Measurements from ENCODE around the gene ACTN1. TPM values are rescaled to one million over a fixed set of nuclear protein-coding genes. Genes with fewer than 3 reads are reported as not detected.

ACTN1 gene
- total RNA-seq, 3 donors from 2014 or later, result 93.7 to 607 (median 128) TPM

DNA sequence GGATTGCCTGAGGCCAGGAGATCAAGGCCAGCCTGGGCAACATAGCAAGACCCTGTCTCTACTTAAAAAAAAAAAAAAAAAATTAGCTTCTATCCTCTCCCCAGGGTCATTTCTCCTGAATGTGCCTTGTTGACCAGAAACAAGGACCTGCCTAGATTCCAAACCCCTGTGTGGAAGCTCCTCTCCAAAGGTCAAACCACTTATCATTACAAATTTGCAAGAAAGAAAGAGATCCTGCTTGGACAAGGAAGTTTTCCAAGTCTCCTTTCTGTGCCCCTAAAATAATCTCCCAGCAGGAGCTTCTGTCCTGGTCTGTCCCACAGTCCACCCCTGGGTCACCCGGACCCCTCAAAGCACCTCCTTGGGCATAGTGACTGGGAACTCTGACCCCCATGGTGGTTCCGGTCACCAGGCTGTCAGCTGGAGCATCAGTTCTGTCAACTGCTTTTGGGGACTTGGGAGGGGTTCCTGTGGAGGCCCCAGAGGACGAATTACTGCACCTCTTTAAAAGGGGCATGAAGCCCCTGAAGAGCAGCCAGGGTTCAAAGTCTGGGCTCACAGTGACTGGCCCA is 38.4 kb downstream of the ACTN1 start:
- peaks cover 66% of the 10 kb centered on the region for H3K4me1 ChIP-seq (ENCODE audit: low read depth)
- no peaks in the 10 kb centered on the region for H3K36me3 ChIP-seq (ENCODE audit: low read depth)
- DNase-seq (no peak), ATAC-seq (no peak)
- intact Hi-C loops (cut with DNase I, micrococcal nuclease), result no loop called here
- no peak overlapping the region for H3K4me3 ChIP-seq
- H3K9me3 ChIP-seq, result no peaks in the 10 kb centered on the region
- TF ChIP-seq, protein P1, sequence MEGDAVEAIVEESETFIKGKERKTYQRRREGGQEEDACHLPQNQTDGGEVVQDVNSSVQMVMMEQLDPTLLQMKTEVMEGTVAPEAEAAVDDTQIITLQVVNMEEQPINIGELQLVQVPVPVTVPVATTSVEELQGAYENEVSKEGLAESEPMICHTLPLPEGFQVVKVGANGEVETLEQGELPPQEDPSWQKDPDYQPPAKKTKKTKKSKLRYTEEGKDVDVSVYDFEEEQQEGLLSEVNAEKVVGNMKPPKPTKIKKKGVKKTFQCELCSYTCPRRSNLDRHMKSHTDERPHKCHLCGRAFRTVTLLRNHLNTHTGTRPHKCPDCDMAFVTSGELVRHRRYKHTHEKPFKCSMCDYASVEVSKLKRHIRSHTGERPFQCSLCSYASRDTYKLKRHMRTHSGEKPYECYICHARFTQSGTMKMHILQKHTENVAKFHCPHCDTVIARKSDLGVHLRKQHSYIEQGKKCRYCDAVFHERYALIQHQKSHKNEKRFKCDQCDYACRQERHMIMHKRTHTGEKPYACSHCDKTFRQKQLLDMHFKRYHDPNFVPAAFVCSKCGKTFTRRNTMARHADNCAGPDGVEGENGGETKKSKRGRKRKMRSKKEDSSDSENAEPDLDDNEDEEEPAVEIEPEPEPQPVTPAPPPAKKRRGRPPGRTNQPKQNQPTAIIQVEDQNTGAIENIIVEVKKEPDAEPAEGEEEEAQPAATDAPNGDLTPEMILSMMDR (IDR thresholded peaks at IDR 0.05), result no peak

DNA sequence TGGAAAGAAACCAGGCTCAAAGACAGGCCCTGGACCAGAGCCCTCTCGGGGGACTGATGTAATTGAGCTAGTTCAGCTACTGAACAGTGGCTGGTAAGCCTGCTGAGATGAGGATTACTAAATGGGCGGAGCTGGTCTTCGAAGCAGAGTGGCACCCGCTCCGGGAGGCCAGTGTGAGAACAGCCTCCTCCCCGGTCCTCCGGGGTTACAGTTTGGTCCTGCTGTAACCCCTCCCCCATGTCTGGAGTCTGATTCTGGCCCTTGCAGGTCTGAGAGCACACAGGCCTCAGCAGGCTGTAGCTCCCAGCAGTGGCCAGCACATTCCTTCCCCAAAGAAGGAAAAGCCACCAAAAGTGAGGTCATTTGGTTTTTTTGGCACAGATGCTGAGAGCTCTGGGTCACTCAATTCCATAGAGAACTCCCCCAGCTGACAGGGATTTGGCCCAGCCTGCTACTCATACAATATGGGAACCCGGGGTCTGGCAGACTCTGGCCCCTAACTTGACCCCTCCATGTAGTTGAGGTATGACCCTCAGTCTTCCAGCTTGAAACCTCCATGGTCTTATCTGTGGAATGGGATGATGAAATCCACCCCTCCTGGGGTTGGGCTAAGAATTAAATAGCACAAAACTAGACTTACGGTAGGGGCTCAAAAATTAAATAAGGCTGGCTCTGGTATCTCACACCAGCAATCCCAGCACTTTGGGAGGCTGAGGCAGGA is 39.0 kb downstream of the ACTN1 start:
- DNase-seq, result peak; percentile 59 to 77 (median 71)
- Histone ChIP-seq H3K36me3 (ENCODE audit: low read depth) (no peaks in the 10 kb centered on the region), H3K9me3 (no peaks in the 10 kb centered on the region), H3K4me3 (no peak overlapping the region), H3K4me1 (ENCODE audit: low read depth) (peaks cover 61% of the 10 kb centered on the region)
- ATAC-seq, result peak; percentile 43
- intact Hi-C loops (cut with DNase I, micrococcal nuclease), result no loop called here
- TF ChIP-seq, protein P1 (IDR thresholded peaks at IDR 0.05), result no peak

DNA sequence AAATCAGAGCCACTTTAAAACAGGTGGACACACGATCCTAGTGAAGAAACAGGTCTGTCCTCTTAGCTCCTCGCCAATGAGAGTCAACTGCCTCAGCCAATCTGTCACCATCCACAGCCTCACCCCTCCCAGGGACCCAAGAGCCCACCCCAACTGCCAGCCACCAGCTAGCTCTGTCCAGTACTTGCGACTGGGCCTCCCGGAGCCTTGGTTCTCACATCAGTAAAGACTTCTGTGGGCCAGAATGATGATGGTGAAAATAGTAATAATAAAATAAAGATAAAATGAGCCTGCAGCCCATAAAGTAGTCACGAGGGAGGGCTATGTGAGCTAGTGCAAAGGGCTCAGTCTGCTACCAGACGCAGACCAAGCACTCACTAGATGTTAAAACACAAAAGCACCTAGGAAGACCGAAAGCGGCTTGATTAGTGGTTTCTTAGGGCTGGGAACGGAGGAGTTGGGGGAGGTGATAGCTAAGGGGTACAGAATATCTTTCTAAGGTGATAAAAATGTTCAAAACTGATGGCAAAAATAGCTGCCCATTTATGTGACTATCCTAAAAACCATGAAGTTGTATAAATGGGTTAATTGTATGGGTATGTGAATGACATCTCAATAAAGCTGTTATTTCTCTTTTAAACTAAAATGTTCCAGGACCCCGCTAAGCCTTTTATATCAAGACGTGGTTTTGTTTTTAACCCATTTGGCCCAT is 39.8 kb downstream of the ACTN1 start:
- H3K4me1 ChIP-seq (ENCODE audit: low read depth), result peaks cover 55% of the 10 kb centered on the region
- H3K9me3 ChIP-seq, result no peaks in the 10 kb centered on the region
- TF ChIP-seq, protein P1 (IDR thresholded peaks at IDR 0.05), result no peak
- peak; percentile 11 for ATAC-seq
- intact Hi-C loops (cut with DNase I, micrococcal nuclease), result no loop called here
- no peak overlapping the region for H3K4me3 ChIP-seq
- no peaks in the 10 kb centered on the region for H3K36me3 ChIP-seq (ENCODE audit: low read depth)
- DNase-seq, result no peak

DNA sequence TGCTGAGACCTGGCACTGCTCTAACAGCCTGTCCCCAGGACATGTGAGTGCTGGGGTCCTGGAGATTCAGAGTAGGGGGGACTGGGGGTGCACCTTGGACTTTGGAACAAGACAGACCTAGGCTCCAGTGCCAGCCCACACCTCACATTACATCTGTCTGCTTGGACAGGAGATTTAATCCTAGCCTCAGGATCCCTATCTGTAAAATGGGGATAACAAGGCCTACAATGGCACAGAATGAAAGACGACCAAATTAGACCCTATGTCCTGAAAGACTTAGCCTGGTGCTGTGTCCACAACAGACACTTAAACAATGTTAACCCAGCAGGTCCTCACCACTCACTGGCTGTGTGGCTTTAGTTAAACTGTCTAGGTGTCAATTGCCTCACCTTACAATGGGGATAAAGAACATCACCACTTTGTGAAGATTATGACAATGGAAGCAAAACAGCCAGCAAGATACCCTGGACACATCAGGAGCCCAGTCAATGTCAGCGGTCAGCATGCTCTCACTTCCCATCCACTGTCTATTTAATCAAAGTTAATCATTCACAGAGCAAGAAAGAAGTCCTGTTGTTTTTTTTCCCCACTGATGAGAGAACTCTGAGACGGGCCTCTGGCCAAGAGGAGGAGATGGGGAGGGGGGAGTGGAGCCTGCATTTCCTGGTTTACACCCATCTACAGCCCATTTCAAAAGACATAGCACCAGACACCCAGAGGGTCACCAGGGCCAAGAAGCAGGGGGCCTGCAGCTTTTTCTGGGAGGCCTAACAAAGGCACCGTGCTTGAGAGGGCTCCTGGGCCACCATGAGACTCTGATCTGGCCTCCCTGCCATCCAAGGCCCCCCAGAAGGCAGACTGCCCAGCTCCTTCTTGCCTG is 40.6 kb downstream of the ACTN1 start:
- peak; percentile 71 to 81 (median 76) for DNase-seq
- H3K4me3 ChIP-seq, result no peak overlapping the region
- intact Hi-C loops (cut with DNase I, micrococcal nuclease), result no loop called here

More for the DNA sequence above, 40.6 kb downstream of the ACTN1 start:
- Histone ChIP-seq H3K4me1 (ENCODE audit: low read depth) (peaks cover 50% of the 10 kb centered on the region), H3K36me3 (ENCODE audit: low read depth) (no peaks in the 10 kb centered on the region), H3K9me3 (no peaks in the 10 kb centered on the region)
- ATAC-seq, result peak; percentile 75
- TF ChIP-seq, protein P1 (IDR thresholded peaks at IDR 0.05), result no peak

Data from mucosa of descending colon (tissue), 3 donors.